H9 (cell line): ENCODE results near the gene DEPP1. TPM values are rescaled to one million over a fixed set of nuclear protein-coding genes. Genes with fewer than 3 reads are reported as not detected.

Source experiments
- DNase-seq: peaks from one replicate; pipeline ENCODE4 v3.0.0-alpha.2; 2017
- H2AFZ ChIP-seq: one replicate; pipeline ENCODE4 v1.6.1; 2013; ENCODE audit warnings: mild to moderate bottlenecking, low read length, control low read depth, moderate library complexity
- H2AK5ac ChIP-seq: 2 replicates; pipeline ENCODE4 v1.6.1; 2013; ENCODE audit warnings: low read length, control low read depth, mixed read lengths; ENCODE audit not compliant: insufficient read length
- H2BK120ac ChIP-seq: one replicate; pipeline ENCODE4 v1.6.1; 2013; ENCODE audit warnings: low read depth, mild to moderate bottlenecking, low read length, control low read depth, inconsistent platforms; ENCODE audit not compliant: poor library complexity, severe bottlenecking
- H2BK12ac ChIP-seq: 2 replicates; pipeline ENCODE4 v1.6.1; 2013; ENCODE audit warnings: low read length, control low read depth, mixed read lengths, low read depth; ENCODE audit not compliant: insufficient read length
- H2BK15ac ChIP-seq: 2 replicates; pipeline ENCODE4 v1.6.1; 2013; ENCODE audit warnings: low read depth, low read length, control low read depth
- H2BK20ac ChIP-seq: one replicate; pipeline ENCODE4 v1.6.1; 2013; ENCODE audit warnings: low read depth, mild to moderate bottlenecking, low read length, control low read depth, inconsistent platforms; ENCODE audit not compliant: poor library complexity, severe bottlenecking
- H2BK5ac ChIP-seq: 2 replicates; pipeline ENCODE4 v1.6.1; 2013; ENCODE audit warnings: low read length, control low read depth, mixed read lengths; ENCODE audit not compliant: insufficient read length
- H3K14ac ChIP-seq: 2 replicates; pipeline ENCODE4 v1.6.1; 2013; ENCODE audit warnings: low read length, control low read depth; ENCODE audit not compliant: insufficient read depth
- H3K18ac ChIP-seq: 2 replicates; pipeline ENCODE4 v1.6.1; 2013; ENCODE audit warnings: low read depth, mild to moderate bottlenecking, mixed read lengths, low read length, control low read depth; ENCODE audit not compliant: insufficient read length
- H3K23ac ChIP-seq: 2 replicates; pipeline ENCODE4 v1.6.1; 2013; ENCODE audit warnings: low read length, control low read depth, mixed read lengths, low read depth; ENCODE audit not compliant: insufficient read length
- H3K23me2 ChIP-seq: 2 replicates; pipeline ENCODE4 v1.6.1; 2013; ENCODE audit warnings: low read depth, mild to moderate bottlenecking, mixed read lengths, low read length, control low read depth; ENCODE audit not compliant: insufficient read length, poor library complexity, severe bottlenecking
- H3K27ac ChIP-seq: 2 replicates; pipeline ENCODE4 v1.5.1; 2013; ENCODE audit warnings: low read length, control low read depth, mixed read lengths, low read depth; ENCODE audit not compliant: insufficient read length
- H3K27me3 ChIP-seq: 2 replicates; pipeline ENCODE4 v1.6.1; 2013; ENCODE audit warnings: low read length, control low read depth, inconsistent platforms; ENCODE audit not compliant: insufficient read depth
- H3K4ac ChIP-seq: 2 replicates; pipeline ENCODE4 v1.6.1; 2013; ENCODE audit warnings: low read depth, mild to moderate bottlenecking, control low read depth, inconsistent platforms, low read length, moderate library complexity
- H3K4me1 ChIP-seq: 2 replicates; pipeline ENCODE4 v1.6.1; 2013; ENCODE audit warnings: low read length, control low read depth, inconsistent platforms; ENCODE audit not compliant: insufficient read depth
- H3K4me2 ChIP-seq: 2 replicates; pipeline ENCODE4 v1.6.1; 2013; ENCODE audit warnings: low read length, control low read depth, mixed read lengths; ENCODE audit not compliant: insufficient read length, insufficient read depth
- H3K56ac ChIP-seq: 2 replicates; pipeline ENCODE4 v1.6.1; 2013; ENCODE audit warnings: low read depth, mild to moderate bottlenecking, mixed read lengths, low read length, control low read depth; ENCODE audit not compliant: insufficient read length
- H3K79me1 ChIP-seq: 2 replicates; pipeline ENCODE4 v1.6.1; 2013; ENCODE audit warnings: low read depth, mild to moderate bottlenecking, moderate library complexity, low read length, control low read depth, inconsistent platforms; ENCODE audit not compliant: insufficient read depth, poor library complexity, severe bottlenecking
- H3K79me2 ChIP-seq: 2 replicates; pipeline ENCODE4 v1.6.1; 2013; ENCODE audit warnings: low read length, control low read depth, inconsistent platforms; ENCODE audit not compliant: insufficient read depth
- H3K9ac ChIP-seq: 2 replicates; pipeline ENCODE4 v1.6.1; 2013; ENCODE audit warnings: low read length, control low read depth, mixed read lengths; ENCODE audit not compliant: insufficient read length; ENCODE audit errors: extremely low read depth
- H3K9me3 ChIP-seq: one replicate; pipeline ENCODE4 v1.6.1; 2013; ENCODE audit warnings: low read depth, low read length, inconsistent platforms; ENCODE audit not compliant: control insufficient read depth
- H3T11ph ChIP-seq: one replicate; pipeline ENCODE4 v1.6.1; 2013; ENCODE audit warnings: mild to moderate bottlenecking, low read length, control low read depth, inconsistent platforms
- H4K20me1 ChIP-seq: one replicate; pipeline ENCODE4 v1.6.1; 2013; ENCODE audit not compliant: control insufficient read depth, insufficient read length, insufficient read depth
- H4K5ac ChIP-seq: 2 replicates; pipeline ENCODE4 v1.6.1; 2013; ENCODE audit warnings: low read depth, mild to moderate bottlenecking, mixed read lengths, low read length, control low read depth; ENCODE audit not compliant: insufficient read length
- H4K8ac ChIP-seq: replicated peaks from 2 replicates; pipeline ENCODE4 v1.6.1; 2013; ENCODE audit warnings: low read length, control low read depth, mixed read lengths, low read depth; ENCODE audit not compliant: insufficient read length
- H4K91ac ChIP-seq: 2 replicates; pipeline ENCODE4 v1.6.1; 2013; ENCODE audit warnings: low read depth, mild to moderate bottlenecking, moderate library complexity, mixed read lengths, low read length, control low read depth; ENCODE audit not compliant: insufficient read length
- H3K27ac Mint-ChIP-seq, 3 experiments: 2 replicates in 2 of 3; 3 replicates in 1 of 3; pipeline ENCODE4 v1.8.0; 2020 to 2021; ENCODE audit warnings: mixed read lengths in 3 of 3, mild to moderate bottlenecking in 1 of 3, moderate library complexity in 1 of 3
- H3K27me3 Mint-ChIP-seq: 2 replicates; pipeline ENCODE4 v1.8.0; 2021; ENCODE audit warnings: low read depth, mild to moderate bottlenecking, moderate library complexity, mixed read lengths
- H3K36me3 Mint-ChIP-seq, 3 experiments: 2 replicates in 2 of 3; 3 replicates in 1 of 3; pipeline ENCODE4 v1.8.0; 2020 to 2021; ENCODE audit warnings: low read depth in 3 of 3, mixed read lengths in 3 of 3; ENCODE audit not compliant: insufficient read depth in 1 of 3
- H3K4me1 Mint-ChIP-seq, 2 experiments: 2 replicates each; pipeline ENCODE4 v1.8.0; 2020; ENCODE audit warnings: mixed read lengths in 2 of 2
- H3K4me3 Mint-ChIP-seq, 2 experiments: 2 replicates in 1 of 2; 3 replicates in 1 of 2; pipeline ENCODE4 v1.8.0; 2020 to 2021; ENCODE audit warnings: mild to moderate bottlenecking in 2 of 2, mixed read lengths in 2 of 2, moderate library complexity in 1 of 2
- H3K9me3 Mint-ChIP-seq, 2 experiments: 2 replicates in 1 of 2; 3 replicates in 1 of 2; pipeline ENCODE4 v1.8.0; 2020; ENCODE audit warnings: mild to moderate bottlenecking in 2 of 2, mixed read lengths in 2 of 2, moderate library complexity in 1 of 2
- WGBS: extraction: QIAGEN DNeasy Blood & Tissue Kit; methylation state at CpG from one replicate; pipeline ENCODE4 v1.1.7; 2013; ENCODE audit warnings: missing lambda C conversion rate, low lambda C conversion rate, mixed read lengths; ENCODE audit not compliant: insufficient read length; ENCODE audit errors: extremely low coverage; 5-methylcytosine and 5-hydroxymethylcytosine counted together
- total RNA-seq: library from RNA; stranded (reverse); gene quantifications from 2 replicates; pipeline ENCODE4 v1.2.1, GENCODE V29; 2021
- TF ChIP-seq, protein P1 (sequence below): fragments of 200-600 bp; sonication (generic); conservative IDR thresholded peaks from 3 replicates; pipeline ENCODE4 v1.8.0; 2021; ENCODE audit warnings: antibody characterized with exemption, mild to moderate bottlenecking

DEPP1 gene
- total RNA-seq, 1 experiment from 2014 or later = 2.4 TPM

DNA sequence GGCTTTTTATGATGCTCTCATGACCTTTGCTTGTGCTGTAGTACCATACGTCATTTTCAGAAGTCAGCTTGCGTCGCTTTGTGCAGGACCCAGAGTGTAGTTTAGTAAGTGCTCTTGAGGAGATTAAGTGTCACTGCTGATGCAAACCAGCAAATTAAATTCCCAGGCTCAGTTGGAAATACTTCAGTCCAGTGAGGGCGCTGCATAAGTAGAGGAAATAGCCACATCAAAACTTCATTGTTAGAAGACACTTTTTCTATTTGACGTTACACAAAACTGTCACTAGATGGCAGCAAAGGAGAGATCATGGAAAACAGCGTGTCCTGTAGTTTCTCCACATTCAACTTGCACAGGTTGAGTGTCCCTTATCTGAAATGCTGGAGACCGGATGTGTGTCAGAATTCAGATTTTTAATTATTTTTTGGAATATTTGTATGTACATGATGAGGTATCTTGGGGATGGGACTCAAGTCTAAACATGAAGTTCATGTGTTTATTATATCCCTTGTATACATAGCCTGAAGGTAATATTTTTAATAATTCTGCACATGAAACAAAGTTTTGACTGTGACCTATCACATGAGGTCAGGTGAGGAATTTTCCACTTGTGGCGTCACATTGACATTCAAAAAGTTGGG is 30.0 kb upstream of the DEPP1 start:
- Histone ChIP-seq H3K4me2 (no peak overlapping the region), H4K8ac (no peak overlapping the region)
- H3K27ac Mint-ChIP-seq = no peak overlapping the region

More for the DNA sequence above, 30.0 kb upstream of the DEPP1 start:
- no peak for DNase-seq
- Histone ChIP-seq H3K23me2 (no peaks in the 10 kb centered on the region), H2AK5ac (no peak overlapping the region), H3T11ph (no peak overlapping the region), H3K4me1 (no peaks in the 10 kb centered on the region), H3K14ac (no peak overlapping the region), H2BK12ac (no peak overlapping the region), H2AFZ (no peak overlapping the region), H3K23ac (no peak overlapping the region), H4K91ac (no peak overlapping the region), H2BK15ac (no peak overlapping the region), H3K4ac (no peak overlapping the region), H4K20me1 (no peaks in the 10 kb centered on the region), H4K5ac (no peak overlapping the region), H2BK5ac (no peak overlapping the region), H3K9ac (no peak overlapping the region), H3K27ac (no peak overlapping the region), H3K79me1 (no peaks in the 10 kb centered on the region), H3K56ac (no peak overlapping the region), H3K27me3 (no peaks in the 10 kb centered on the region), H2BK120ac (no peak overlapping the region), H2BK20ac (no peak overlapping the region), H3K79me2 (no peaks in the 10 kb centered on the region), H3K9me3 (no peaks in the 10 kb centered on the region), H3K18ac (no peak overlapping the region)
- TF ChIP-seq, protein P1, sequence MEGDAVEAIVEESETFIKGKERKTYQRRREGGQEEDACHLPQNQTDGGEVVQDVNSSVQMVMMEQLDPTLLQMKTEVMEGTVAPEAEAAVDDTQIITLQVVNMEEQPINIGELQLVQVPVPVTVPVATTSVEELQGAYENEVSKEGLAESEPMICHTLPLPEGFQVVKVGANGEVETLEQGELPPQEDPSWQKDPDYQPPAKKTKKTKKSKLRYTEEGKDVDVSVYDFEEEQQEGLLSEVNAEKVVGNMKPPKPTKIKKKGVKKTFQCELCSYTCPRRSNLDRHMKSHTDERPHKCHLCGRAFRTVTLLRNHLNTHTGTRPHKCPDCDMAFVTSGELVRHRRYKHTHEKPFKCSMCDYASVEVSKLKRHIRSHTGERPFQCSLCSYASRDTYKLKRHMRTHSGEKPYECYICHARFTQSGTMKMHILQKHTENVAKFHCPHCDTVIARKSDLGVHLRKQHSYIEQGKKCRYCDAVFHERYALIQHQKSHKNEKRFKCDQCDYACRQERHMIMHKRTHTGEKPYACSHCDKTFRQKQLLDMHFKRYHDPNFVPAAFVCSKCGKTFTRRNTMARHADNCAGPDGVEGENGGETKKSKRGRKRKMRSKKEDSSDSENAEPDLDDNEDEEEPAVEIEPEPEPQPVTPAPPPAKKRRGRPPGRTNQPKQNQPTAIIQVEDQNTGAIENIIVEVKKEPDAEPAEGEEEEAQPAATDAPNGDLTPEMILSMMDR = peak; percentile 86
- Mint-ChIP-seq H3K9me3 (peaks cover 5 to 6% of the 10 kb centered on the region in 2 experiments; a peak in 4 of 5 replicates), H3K27me3 (no peaks in the 10 kb centered on the region), H3K36me3 (peaks cover 15 to 18% (median 17%) of the 10 kb centered on the region in 3 experiments), H3K4me1 (0 out of 4 replicates have a peak, but pooled peaks cover 0 to 2% of the 10 kb centered on the region in 2 experiments), H3K4me3 (no peak overlapping the region)
- WGBS = no CpG with 5 or more reads among the region's 8 CpGs
